ENCODE measurements around the gene USP17L13. TPM values are rescaled to one million over a fixed set of nuclear protein-coding genes. Genes with fewer than 3 reads are reported as not detected.
"Not testable (repeated sequence)": the region's sequence is repeated elsewhere in the genome, so short reads cannot be mapped to it uniquely, and the experiment has no call there.

The USP17L13 gene
- total RNA-seq, 6 experiments from 2014 or later, result not detected

DNA sequence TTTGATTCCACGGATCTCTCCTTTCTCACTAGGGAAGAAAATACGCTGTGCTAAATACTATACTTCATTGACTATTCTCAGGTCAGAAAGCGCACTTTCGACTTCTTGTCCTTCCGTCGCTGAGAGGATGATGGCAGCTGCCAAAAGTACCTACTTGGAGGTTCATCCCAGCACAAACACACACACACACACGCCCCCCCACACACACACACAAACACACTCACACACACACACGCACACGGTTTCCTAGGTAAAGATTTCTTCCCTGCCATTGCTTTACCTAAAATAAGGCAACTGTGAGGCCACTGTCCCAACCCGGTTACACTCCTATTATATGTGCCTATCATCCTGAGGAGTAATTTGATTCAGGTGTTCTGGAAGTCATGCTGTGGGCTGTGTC is 47.0 kb downstream of the USP17L13 start:
- not testable (repeated sequence) for H3K4me1 Mint-ChIP-seq (ENCODE audit: low read depth); DNase-seq; H3K27ac Mint-ChIP-seq; H3K27me3 Mint-ChIP-seq (ENCODE audit: insufficient read depth); H3K9me3 Mint-ChIP-seq; H3K4me3 Mint-ChIP-seq; H3K36me3 Mint-ChIP-seq (ENCODE audit: low read depth)

Other genes with a start within 250 kb of the USP17L13 start
- gene FAM90A26, start 54.5 kb upstream of the USP17L13 start, total RNA-seq (2021; fragmentation: NEBNext Ultra II Directional; extraction: Animal tissue kit (Norgen Biotek cat#: 25700)), result not detected
- gene USP17L10, start 14.2 kb upstream of the USP17L13 start, total RNA-seq (2021; fragmentation: NEBNext Ultra II Directional; extraction: Animal tissue kit (Norgen Biotek cat#: 25700)), result not detected
- gene USP17L11, start 9.5 kb upstream of the USP17L13 start, total RNA-seq (2021; fragmentation: NEBNext Ultra II Directional; extraction: Animal tissue kit (Norgen Biotek cat#: 25700)), result under 1 TPM in 1 of 6 experiments, not detected in 5; 0.11 TPM
- gene USP17L12, start 4.7 kb upstream of the USP17L13 start, total RNA-seq (2021; fragmentation: NEBNext Ultra II Directional; extraction: Animal tissue kit (Norgen Biotek cat#: 25700)), result not detected
- gene USP17L15, start 9.5 kb downstream of the USP17L13 start, total RNA-seq (2021; fragmentation: NEBNext Ultra II Directional; extraction: Animal tissue kit (Norgen Biotek cat#: 25700)), result not detected
- gene USP17L17, start 19.0 kb downstream of the USP17L13 start, total RNA-seq (2021; fragmentation: NEBNext Ultra II Directional; extraction: Animal tissue kit (Norgen Biotek cat#: 25700)), result not detected
- gene USP17L18, start 23.7 kb downstream of the USP17L13 start, total RNA-seq (2021; fragmentation: NEBNext Ultra II Directional; extraction: Animal tissue kit (Norgen Biotek cat#: 25700)), result not detected
- not detected for gene USP17L19, start 28.5 kb downstream of the USP17L13 start, total RNA-seq (2021; fragmentation: NEBNext Ultra II Directional; extraction: Animal tissue kit (Norgen Biotek cat#: 25700))
- gene USP17L20, start 33.2 kb downstream of the USP17L13 start, total RNA-seq (2021; fragmentation: NEBNext Ultra II Directional; extraction: Animal tissue kit (Norgen Biotek cat#: 25700)), result not detected
- not detected for gene USP17L21, start 38.0 kb downstream of the USP17L13 start, total RNA-seq (2021; fragmentation: NEBNext Ultra II Directional; extraction: Animal tissue kit (Norgen Biotek cat#: 25700))
- not detected for gene USP17L22, start 42.7 kb downstream of the USP17L13 start, total RNA-seq (2021; fragmentation: NEBNext Ultra II Directional; extraction: Animal tissue kit (Norgen Biotek cat#: 25700))
- gene USP17L24, start 100.3 kb downstream of the USP17L13 start, total RNA-seq (2021; fragmentation: NEBNext Ultra II Directional; extraction: Animal tissue kit (Norgen Biotek cat#: 25700)), result not detected
- gene USP17L25, start 105.0 kb downstream of the USP17L13 start, total RNA-seq (2021; fragmentation: NEBNext Ultra II Directional; extraction: Animal tissue kit (Norgen Biotek cat#: 25700)), result not detected
- gene USP17L26, start 109.8 kb downstream of the USP17L13 start, total RNA-seq (2021; fragmentation: NEBNext Ultra II Directional; extraction: Animal tissue kit (Norgen Biotek cat#: 25700)), result not detected
- gene USP17L5, start 114.5 kb downstream of the USP17L13 start, total RNA-seq (2021; fragmentation: NEBNext Ultra II Directional; extraction: Animal tissue kit (Norgen Biotek cat#: 25700)), result not detected
- not detected for gene USP17L27, start 119.3 kb downstream of the USP17L13 start, total RNA-seq (2021; fragmentation: NEBNext Ultra II Directional; extraction: Animal tissue kit (Norgen Biotek cat#: 25700))
- gene USP17L28, start 124.0 kb downstream of the USP17L13 start, total RNA-seq (2021; fragmentation: NEBNext Ultra II Directional; extraction: Animal tissue kit (Norgen Biotek cat#: 25700)), result not detected
- gene USP17L29, start 128.7 kb downstream of the USP17L13 start, total RNA-seq (2021; fragmentation: NEBNext Ultra II Directional; extraction: Animal tissue kit (Norgen Biotek cat#: 25700)), result not detected
- not detected for gene USP17L30, start 138.2 kb downstream of the USP17L13 start, total RNA-seq (2021; fragmentation: NEBNext Ultra II Directional; extraction: Animal tissue kit (Norgen Biotek cat#: 25700))
- gene DEFB131A, start 219.5 kb downstream of the USP17L13 start, total RNA-seq (2021; fragmentation: NEBNext Ultra II Directional; extraction: Animal tissue kit (Norgen Biotek cat#: 25700)), result not detected